SU-DHL-6 (cell line): ENCODE data around the gene CPED1.

Experiments
- CTCF ChIP-seq: fragments of 200-600 bp; sonication (generic); IDR thresholded peaks from one replicate; pipeline ENCODE4 v1.5.1; 2017; ENCODE audit warnings: antibody characterized with exemption, mild to moderate bottlenecking, low read length, moderate library complexity; ENCODE audit not compliant: insufficient read depth, poor library complexity, severe bottlenecking
- EZH2phosphoT487 ChIP-seq: fragments of 200-600 bp; sonication (generic), shearing (Covaris generic); conservative IDR thresholded peaks from 2 replicates; pipeline ENCODE4 v1.6.1; 2018; ENCODE audit warnings: mild to moderate bottlenecking, antibody characterized with exemption, low read length, moderate library complexity, mixed read lengths

GRCh38 chr7:120984406-120984805 lies 4.1 kb upstream of the CPED1 start:
- TF ChIP-seq EZH2phosphoT487 (no peak), CTCF (no peak)
